Stimulated activated CD8-positive, alpha-beta memory T cell treated with anti-CD3 and anti-CD28 coated beads, Interleukin-15, amount 100 ng/mL, for 48 hours (primary cell): ENCODE data around the gene RRBP1.
A peak's percentile ranks its signal among the peaks of the same experiment; 100 is the strongest.

Experiments used
- DNase-seq, 2 donors: peaks; one replicate each; pipeline ENCODE4 v3.0.0-alpha.2; 2020; ENCODE audit warnings: low read depth in 2 of 2

Gene RRBP1

DNA sequence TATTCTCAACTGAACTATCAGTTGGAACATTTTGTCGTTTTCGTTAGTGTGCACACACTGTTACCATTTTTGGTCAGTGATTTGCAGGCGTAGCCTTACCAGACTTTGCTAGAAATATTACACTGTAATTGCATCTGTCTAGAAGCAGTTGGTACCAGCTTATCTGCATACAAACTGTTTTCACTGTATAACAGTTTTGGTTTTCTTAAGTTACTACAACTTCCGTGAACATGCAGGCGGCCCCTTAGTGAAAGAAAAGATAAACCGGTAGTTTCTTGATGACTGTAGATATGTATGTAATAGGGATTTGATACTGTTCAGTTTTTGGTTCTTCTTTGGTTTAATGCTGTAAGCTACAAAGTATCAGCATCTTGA lies 110.9 kb downstream of the RRBP1 start:
- no peak for DNase-seq

DNA sequence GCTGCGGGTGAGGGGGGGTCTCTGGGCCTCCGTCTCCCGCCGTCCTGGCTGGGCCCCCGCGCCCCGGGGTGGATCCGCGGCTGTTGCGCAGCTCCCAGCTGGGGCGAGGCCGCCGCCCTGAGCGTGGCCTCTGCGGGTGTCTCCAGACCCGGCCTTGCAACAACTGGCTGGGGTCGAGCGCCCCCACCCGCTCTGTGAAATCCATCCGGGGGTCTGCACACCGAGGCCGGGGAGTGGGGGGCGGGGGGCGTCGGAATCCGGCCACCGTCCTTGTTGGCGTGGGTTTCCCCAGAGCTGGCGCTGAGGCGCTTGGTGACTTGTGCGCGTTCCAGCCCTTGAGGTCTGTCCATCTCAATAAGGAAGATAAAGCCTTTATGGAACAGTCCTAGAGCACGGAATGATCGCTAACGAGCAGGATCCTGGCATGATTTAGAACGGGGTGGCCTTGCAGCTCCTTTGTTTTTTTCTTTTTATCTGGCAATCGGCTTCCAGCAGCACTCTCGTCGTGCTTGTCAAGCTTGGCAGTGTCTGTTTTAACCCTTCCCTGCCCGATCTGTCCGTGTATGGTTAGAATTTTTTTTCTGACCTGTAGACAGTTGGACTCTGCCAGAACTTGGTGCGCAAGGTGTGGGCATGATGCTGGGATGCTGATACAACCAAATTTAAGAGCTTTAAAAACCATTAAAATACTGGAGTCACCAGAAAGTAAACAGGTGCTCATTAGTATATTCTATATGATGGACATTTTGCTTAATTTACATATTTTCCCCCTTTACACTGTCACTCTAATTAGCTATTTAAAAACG lies 111.5 kb downstream of the RRBP1 start:
- DNase-seq = no peak

DNA sequence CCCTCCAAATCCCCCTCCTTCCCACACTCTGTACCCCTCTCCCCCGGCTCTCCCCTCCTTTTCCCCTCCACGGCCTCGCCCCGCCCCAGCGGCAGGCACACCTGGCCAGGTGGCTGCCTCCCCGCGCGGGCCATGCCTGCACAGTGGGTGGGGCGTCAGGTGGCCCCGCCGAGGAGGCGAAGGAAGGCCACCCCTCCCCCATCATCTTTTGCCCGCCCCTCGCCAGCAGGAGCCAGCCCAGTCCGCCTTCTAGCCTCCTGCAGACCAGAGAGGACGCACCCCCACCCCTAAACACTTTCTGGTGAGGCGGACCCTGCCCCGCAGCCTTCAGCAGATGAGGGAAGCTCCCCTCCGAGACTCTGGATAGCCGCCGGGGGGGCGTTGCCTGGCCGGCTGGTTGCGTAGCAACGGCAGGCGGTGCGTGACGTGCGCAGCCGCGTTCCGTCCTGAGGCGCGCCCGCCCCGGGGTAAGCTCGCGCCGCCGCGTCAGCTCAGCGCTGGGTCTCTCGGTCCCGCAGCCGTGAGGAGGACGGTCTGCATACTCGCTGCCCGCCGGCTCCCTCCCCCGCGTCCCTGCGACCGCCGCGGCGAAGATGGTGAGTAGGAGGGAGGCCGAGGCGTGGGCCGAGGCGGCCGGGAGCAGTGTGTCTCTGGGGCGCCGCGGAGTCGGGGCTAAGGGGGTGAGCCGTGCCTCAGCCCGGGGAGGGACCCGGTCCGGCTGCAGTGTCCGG lies 112.3 kb downstream of the RRBP1 start, which contains the start of gene DSTN:
Gene DSTN, plus strand, starts transcription at position 460 of the 731 bp plus-strand sequence. Its CDS starts 134 bp downstream, at position 594.
- DNase-seq = peak; percentile 83 to 86

DNA sequence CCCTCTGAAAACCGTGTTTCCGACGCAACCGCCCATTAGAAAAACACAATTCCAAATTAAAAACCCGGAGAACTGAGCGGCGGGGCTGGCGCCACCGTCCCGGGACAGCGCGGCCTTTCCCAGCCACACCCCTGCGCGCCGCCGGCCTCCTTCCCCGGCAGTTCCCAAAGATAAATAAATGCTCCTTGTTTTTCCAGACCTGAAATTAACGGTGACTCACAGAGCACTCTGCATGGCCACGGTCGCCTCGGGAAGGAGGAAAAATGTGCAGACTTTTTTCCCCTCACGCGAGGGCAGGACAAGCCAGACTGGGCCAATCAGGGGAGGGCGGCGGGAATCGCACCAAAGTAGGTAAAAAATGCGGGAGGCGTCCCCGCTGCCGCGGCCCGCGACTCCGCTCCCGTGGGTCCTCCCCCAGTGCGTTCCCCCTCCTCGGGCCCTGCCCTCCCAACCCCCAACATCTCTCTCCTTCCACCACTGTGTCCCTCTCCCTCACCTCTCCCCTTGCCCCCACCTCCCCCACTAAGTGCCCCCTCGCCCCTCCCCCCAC lies 113.0 kb downstream of the RRBP1 start:
- no peak for DNase-seq

DNA sequence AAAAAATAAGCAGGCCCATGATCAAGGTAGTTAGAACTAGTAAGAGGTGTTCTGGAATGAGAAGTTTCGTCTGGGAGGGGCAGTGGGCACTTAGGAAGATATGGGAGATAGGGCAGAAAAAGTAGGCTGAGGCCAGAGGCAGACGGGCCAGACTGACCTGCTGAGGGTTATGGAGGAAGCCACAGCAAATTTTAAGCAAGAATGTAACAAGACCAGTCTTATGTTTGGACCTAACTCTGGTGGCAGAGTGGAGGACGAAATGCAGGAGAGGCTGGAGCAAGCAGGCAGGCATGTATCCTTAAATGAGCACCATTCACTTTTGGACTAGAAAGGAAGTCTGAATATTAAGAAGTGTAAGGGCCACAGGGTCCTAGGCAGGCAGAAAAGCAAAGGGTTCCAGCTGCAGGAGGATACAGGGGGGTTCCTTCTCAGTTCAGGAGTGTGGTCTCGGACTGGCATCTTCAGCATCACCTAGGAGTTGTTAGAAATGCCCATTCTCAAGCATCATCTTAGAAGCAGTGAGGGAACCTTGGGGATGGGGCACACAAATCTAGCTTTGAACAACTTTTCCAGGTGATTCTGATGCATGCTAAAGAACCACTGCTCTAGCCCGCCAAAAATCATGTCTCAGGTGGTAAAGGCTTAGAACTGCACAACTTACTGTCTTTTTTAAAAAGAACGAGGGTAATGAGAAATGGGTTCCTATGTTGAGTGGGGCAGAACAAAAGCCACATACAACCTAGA lies 113.8 kb downstream of the RRBP1 start:
- no peak for DNase-seq

DNA sequence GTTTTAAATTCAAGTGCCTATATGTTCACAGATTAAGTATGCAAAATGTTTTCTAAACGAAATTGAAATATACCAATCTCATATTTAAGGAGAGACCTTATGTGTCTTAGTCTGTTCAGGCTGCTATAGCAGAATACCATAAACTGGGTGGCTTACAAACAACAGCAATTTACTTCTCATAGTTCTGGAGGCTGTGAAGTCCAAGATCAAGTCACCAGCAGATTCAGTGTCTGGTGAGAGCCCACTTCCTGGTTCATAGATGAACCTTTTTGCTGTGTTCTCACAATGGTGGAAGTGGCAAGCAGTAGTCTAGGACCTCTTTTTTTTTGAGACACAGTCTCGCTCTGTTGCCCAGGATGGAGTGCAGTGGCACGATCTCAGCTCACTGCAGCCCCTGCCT lies 115.7 kb downstream of the RRBP1 start:
- DNase-seq = no peak

DNA sequence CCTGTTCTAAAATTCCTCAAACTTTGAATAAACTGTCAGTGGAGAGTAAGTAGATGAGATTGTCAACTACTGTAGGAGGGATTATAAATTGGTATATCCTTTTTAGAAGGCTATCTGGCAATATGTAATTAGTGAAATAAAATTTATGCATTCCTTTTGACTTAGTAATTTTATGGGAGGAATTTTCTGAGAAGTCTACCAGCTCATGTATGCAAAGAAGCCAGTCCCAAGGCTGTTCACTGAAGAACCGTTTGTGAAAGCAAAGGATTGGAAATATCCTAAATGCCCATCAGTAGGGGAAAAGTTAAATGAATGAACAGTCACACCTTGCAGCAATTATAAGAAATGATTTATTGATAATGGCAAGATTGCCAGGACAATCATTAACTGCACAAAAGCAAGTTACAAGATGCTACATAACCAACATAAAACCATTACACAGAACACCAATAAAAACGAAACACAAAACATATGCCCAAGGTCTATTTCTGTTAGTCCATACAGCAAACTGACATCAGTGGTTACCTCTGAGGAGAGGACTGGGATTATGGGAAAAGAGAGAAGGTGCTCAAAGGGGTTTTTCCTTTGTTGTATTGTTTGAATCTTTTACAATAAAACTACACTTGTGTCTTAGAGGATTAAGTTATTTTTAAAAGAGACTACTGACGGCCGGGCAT lies 116.7 kb downstream of the RRBP1 start:
- no peak for DNase-seq
